HAP-1 (cell line): Measurements from ENCODE around the gene DMD.
A peak's percentile ranks its signal among the peaks of the same experiment; 100 is the strongest.

Experiments
- DNase-seq, 2 experiments: peaks; one replicate each; pipeline ENCODE4 v3.0.0-alpha.2; 2016 to 2020; ENCODE audit warnings: low spot score in 2 of 2
- H3K27me3 ChIP-seq: fragments of 250-450 bp; sonication (Bioruptor Pico); 2 replicates; pipeline ENCODE4 v1.5.1; 2020; ENCODE audit warnings: low read depth, mild to moderate bottlenecking, moderate library complexity
- H3K36me3 ChIP-seq: fragments of 250-450 bp; sonication (Bioruptor Pico); replicated peaks from 2 replicates; pipeline ENCODE4 v1.5.1; 2020; ENCODE audit warnings: mild to moderate bottlenecking
- H3K4me1 ChIP-seq: fragments of 250-450 bp; sonication (Bioruptor Pico); 2 replicates; pipeline ENCODE4 v1.5.1; 2020; ENCODE audit warnings: mild to moderate bottlenecking
- H3K4me3 ChIP-seq: fragments of 250-450 bp; sonication (Bioruptor Pico); 2 replicates; pipeline ENCODE4 v1.5.1; 2020; ENCODE audit warnings: mild to moderate bottlenecking, moderate library complexity
- H3K9me3 ChIP-seq: fragments of 250-450 bp; sonication (Bioruptor Pico); 2 replicates; pipeline ENCODE4 v1.5.1; 2020; ENCODE audit warnings: mild to moderate bottlenecking, moderate library complexity
- in situ Hi-C: fragments of 300-500 bp; cut with MboI; formaldehyde crosslinking; loops from 3 replicates; pipeline ENCODE4 v1.14.3; 2020; ENCODE audit warnings: low sequenced_read_pairs, inconsistent platforms, mixed read lengths

The DMD gene

DNA sequence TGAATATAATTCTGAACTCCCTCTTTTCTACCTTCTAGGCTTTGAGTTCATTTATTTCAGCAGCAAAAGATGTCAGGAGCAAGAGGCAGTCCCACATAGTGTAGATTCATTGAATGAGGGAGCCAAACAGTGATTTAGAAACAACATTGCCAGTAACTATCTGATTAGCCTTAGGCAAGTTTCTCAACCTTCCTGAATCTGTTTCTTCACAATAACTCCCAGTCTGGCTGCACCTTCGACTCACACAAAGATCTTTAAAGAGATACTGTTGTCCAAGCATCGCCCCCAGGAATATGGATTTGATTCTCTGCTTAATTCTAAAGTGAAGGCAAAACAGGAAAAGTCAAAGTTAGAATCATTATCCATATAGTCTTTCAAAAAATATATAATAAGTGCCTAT, 1026.2 kb downstream of the DMD start:
- Histone ChIP-seq H3K9me3 (no peaks in the 10 kb centered on the region), H3K36me3 (no peaks in the 10 kb centered on the region), H3K4me3 (no peak overlapping the region), H3K4me1 (no peaks in the 10 kb centered on the region), H3K27me3 (no peaks in the 10 kb centered on the region)
- no peak for DNase-seq
- in situ Hi-C loops, result no loop called here

DNA sequence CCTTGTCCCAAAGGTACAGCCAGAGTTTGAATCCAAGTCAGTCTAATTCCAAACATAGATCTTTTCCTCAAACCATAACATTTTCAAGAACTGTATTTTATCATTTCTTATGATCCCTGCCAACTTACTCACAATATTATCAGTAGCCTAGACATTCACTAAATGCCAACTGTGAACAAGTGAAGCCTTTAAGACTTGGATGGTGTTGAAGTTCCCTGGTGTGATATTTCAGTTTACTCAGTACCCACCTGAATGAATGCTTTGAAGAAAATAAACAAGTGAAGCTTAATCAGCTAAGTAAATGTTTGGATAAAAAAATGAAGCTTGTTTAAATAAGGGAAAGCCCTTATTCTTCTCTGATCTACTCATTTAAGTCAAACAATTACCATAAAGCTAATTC, 1028.3 kb downstream of the DMD start:
- no peaks in the 10 kb centered on the region for H3K27me3 ChIP-seq
- H3K9me3 ChIP-seq, result no peaks in the 10 kb centered on the region
- no peaks in the 10 kb centered on the region for H3K36me3 ChIP-seq
- no peak for DNase-seq
- H3K4me3 ChIP-seq, result no peak overlapping the region
- no peaks in the 10 kb centered on the region for H3K4me1 ChIP-seq
- in situ Hi-C loops, result no loop called here

DNA sequence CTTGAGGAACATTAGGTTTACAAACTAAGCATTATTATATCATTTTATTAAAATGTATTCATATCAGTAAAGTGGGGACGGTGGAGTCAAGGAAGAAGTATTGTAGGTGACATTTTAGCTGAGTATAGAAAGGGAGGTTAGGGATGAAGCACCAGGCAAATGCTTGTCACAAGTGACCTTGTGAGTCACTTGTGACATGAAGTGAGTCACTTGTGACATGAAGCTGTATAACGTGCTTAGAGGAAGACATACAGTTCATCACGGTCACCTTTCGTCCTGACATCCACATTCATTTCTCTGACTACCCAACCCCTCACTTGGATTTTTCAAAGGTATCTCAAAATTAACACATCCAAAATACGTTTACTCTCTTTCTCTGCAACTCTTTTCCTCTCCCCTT, 1034.8 kb downstream of the DMD start:
- Histone ChIP-seq H3K36me3 (no peaks in the 10 kb centered on the region), H3K4me1 (no peaks in the 10 kb centered on the region), H3K9me3 (no peaks in the 10 kb centered on the region), H3K4me3 (no peak overlapping the region), H3K27me3 (no peaks in the 10 kb centered on the region)
- no peak for DNase-seq
- in situ Hi-C loops, result no loop called here

DNA sequence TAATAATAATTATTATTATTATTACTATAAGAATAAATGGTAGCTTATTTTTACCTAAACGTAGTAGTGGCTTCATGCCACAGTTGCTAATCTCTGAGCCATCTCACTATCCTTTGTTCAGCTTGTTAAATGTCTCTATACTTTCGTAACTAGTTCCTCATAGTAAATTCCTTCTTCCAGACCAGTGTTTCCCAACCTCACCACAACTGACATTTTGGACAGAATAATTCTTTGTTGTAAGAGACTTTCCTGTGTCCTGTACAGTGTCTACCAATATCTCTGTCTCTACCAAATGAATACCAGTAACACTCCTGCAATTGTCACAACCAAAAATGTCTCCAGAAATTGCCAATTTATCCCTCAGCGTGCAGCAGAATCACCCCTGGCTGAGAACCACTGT, 1040.9 kb downstream of the DMD start:
- in situ Hi-C loops, result no loop called here
- Histone ChIP-seq H3K27me3 (no peaks in the 10 kb centered on the region), H3K9me3 (no peaks in the 10 kb centered on the region), H3K4me1 (no peaks in the 10 kb centered on the region), H3K36me3 (no peaks in the 10 kb centered on the region), H3K4me3 (no peak overlapping the region)
- no peak for DNase-seq

DNA sequence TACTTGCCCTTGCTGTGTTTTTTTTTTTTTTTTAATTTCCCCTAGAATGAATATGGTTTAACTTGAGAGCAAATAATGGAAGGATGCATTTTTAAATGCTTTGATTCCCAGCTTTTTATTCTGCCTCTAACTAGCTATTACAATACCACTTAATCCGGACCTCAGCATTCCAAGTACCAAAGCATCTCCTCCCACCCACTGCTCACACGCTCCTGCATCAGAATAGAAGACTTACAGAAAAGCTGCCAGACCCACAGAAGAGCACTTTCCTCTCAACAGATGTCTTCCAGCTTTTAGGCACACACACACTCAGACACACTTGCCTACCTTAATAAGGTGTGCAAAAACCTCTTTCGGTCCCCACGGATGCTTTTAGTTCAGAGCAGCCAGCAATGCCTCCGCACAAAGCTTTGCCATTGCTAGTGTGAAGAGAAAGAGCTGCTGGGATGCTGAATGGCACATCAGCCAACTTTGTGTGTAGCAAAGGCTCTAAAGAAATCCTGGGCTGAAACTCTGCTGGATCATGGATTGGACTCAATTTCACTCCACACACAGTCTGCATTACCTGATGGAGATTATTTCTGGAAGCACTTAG, 1056.2 kb downstream of the DMD start:
- H3K27me3 ChIP-seq, result peaks cover 3% of the 10 kb centered on the region; the same call in 1 of the 2 replicates
- no peak overlapping the region for H3K4me3 ChIP-seq
- H3K9me3 ChIP-seq, result no peaks in the 10 kb centered on the region
- DNase-seq, result no peak
- H3K4me1 ChIP-seq, result no peaks in the 10 kb centered on the region
- in situ Hi-C loops, result no loop called here
- H3K36me3 ChIP-seq, result no peaks in the 10 kb centered on the region

DNA sequence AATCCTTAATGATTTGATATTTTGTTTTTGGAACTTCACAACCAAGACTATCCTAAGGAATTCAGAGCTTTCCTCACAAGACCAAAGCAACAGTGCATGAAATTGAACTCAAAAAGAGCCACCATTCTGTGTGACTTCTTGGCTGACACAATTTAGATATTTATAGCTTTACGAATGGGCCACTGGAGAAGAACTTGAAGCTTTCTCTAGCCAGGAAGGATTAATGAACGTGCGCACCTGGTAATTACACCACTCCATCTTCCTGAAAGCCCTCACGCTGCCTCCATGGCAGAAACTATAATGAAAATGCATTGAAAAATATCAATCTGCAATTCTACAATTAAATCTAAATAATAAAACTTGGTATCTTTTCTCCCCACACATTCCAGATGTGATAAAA, 1057.8 kb downstream of the DMD start:
- in situ Hi-C loops, result no loop called here
- peaks cover 3% of the 10 kb centered on the region; the same call in 1 of the 2 replicates for H3K27me3 ChIP-seq
- no peak for DNase-seq

DNA sequence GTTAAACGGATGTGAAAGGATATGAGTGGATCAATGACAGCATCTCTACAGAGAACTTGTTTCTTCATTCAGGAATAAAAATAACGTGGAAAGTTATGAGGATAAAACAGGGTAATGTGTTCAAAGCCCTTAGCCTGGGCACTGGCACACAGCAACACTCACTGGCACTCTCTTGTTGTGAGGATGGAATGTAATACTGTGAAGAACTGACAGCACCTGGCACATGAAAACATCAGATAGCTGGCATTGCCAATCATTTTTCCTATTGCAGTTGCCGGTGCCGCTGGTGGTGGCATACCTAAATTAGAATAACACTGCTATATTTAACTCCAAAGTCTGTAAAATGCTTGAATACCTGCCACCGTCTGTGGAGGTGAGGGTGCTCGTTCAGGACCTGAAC, 1061.2 kb downstream of the DMD start:
- DNase-seq, result no peak
- in situ Hi-C loops, result no loop called here

More for the DNA sequence above, 1057.8 kb downstream of the DMD start:
- Histone ChIP-seq H3K9me3 (no peaks in the 10 kb centered on the region), H3K4me3 (no peak overlapping the region), H3K4me1 (no peaks in the 10 kb centered on the region), H3K36me3 (no peaks in the 10 kb centered on the region)

DNA sequence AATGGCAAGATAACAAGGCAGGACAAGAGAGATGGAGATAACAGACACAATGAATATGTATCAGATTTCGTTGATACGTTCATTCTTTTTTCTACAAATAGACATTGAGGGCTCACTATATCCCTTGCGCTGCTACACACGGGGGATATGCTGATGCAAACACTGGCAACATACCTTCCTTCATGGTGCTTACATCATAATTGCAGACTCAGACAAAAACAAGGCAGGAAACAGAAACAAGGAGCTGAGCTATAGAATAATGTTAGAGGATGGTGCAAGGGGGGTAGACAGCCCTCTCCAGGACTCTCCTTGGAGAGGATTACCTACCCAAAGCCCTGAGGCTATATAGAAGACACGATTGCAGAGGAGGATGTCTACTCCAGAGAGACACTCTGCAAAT, 1069.5 kb downstream of the DMD start:
- in situ Hi-C loops, result no loop called here
- Histone ChIP-seq H3K9me3 (no peaks in the 10 kb centered on the region), H3K4me3 (no peak overlapping the region), H3K27me3 (no peaks in the 10 kb centered on the region), H3K4me1 (no peaks in the 10 kb centered on the region), H3K36me3 (no peaks in the 10 kb centered on the region)
- DNase-seq, result no peak

More for the DNA sequence above, 1061.2 kb downstream of the DMD start:
- H3K27me3 ChIP-seq, result peaks cover 3% of the 10 kb centered on the region; the same call in 1 of the 2 replicates
- H3K36me3 ChIP-seq, result no peaks in the 10 kb centered on the region
- no peaks in the 10 kb centered on the region for H3K9me3 ChIP-seq
- H3K4me3 ChIP-seq, result no peak overlapping the region
- no peaks in the 10 kb centered on the region for H3K4me1 ChIP-seq

DNA sequence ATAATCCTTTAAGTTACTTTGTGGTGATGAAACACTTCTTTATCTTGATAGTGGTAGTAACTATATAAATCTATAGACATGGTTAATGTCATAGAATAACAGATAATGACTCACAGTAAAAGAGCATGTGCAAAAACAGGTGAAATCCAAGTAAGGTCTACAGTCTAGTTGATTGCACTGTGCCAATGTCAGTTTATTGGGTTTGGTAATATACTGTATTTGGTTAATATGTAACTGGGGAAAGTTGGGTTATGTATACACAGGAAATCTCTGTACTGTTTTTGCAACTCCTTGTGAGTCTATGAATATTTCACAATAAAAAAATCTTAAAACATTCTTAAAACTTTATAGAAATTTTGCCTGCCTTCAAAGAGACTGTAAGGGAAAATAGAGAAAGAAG, 1071.9 kb downstream of the DMD start:
- no peak for DNase-seq
- Histone ChIP-seq H3K36me3 (no peaks in the 10 kb centered on the region), H3K4me1 (no peaks in the 10 kb centered on the region), H3K27me3 (no peaks in the 10 kb centered on the region), H3K4me3 (no peak overlapping the region), H3K9me3 (no peaks in the 10 kb centered on the region)
- in situ Hi-C loops, result no loop called here

DNA sequence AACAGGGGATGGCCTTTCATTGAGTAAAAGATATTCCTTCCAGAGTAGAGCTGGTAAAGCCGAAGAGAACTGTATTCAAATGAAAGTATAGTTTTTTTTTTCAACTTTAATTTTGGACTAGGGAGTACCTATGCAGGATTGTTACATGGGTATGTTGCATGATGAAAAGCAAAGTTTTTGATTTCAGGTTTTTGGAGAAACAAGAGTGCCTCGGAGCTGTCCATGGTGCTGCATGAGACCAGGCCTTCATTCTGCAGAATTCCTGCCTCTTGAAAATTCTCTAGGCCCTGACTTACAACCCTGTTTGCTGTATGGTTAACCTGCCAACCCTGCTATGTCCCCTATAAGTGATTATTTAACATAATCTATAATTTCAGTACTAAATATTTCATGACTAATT, 1073.8 kb downstream of the DMD start:
- in situ Hi-C loops, result no loop called here
- DNase-seq, result peak in 1 of 2 experiments; percentile 52
- H3K4me3 ChIP-seq, result no peak overlapping the region

DNA sequence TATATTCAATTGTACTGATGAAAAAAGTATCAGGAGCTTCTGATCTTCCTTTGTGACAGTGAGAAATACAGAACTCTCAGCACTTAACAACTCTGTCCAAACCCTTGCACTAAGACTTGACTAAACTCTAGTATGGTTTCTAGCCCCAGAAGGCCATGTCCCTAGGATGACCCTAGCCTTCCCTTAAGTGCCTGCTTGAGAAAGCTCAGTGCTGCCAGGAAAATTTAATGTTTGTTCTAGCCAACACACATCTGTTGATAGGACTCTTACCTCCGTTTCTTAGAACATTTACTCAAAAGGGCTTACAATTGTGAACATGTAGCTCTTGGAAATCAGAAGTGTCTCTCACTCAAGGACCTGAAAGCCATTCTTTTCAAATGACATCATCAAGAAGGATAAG, 1084.4 kb downstream of the DMD start:
- H3K4me1 ChIP-seq, result no peaks in the 10 kb centered on the region
- in situ Hi-C loops, result no loop called here
- no peaks in the 10 kb centered on the region for H3K27me3 ChIP-seq
- no peak for DNase-seq
- no peak overlapping the region for H3K4me3 ChIP-seq
- no peaks in the 10 kb centered on the region for H3K36me3 ChIP-seq
- no peaks in the 10 kb centered on the region for H3K9me3 ChIP-seq

More for the DNA sequence above, 1073.8 kb downstream of the DMD start:
- Histone ChIP-seq H3K36me3 (no peaks in the 10 kb centered on the region), H3K4me1 (no peaks in the 10 kb centered on the region), H3K27me3 (no peaks in the 10 kb centered on the region), H3K9me3 (no peaks in the 10 kb centered on the region)

DNA sequence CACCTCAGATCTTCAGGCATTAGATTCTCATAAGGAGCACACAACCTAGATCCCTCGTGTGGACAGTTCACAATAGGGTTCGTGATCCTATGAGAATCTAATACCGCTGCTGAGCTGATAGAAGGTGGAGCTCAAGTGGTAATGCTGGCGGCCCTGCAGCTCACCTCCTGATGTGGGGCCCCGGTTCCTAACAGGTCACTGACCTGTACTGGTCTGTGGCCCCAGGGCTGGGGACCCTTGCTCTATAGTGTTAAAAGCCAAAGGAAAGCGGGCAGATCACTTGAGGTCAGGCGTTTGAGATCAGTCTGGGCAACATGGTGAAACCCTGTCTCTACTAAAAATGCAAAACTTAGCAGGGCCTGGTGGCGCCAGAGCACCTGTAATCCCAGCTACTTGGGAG, 1092.5 kb downstream of the DMD start:
- H3K4me1 ChIP-seq, result no peaks in the 10 kb centered on the region
- in situ Hi-C loops, result no loop called here
- H3K4me3 ChIP-seq, result no peak overlapping the region
- no peaks in the 10 kb centered on the region for H3K9me3 ChIP-seq
- DNase-seq, result no peak
- H3K36me3 ChIP-seq, result no peaks in the 10 kb centered on the region
- H3K27me3 ChIP-seq, result no peaks in the 10 kb centered on the region

DNA sequence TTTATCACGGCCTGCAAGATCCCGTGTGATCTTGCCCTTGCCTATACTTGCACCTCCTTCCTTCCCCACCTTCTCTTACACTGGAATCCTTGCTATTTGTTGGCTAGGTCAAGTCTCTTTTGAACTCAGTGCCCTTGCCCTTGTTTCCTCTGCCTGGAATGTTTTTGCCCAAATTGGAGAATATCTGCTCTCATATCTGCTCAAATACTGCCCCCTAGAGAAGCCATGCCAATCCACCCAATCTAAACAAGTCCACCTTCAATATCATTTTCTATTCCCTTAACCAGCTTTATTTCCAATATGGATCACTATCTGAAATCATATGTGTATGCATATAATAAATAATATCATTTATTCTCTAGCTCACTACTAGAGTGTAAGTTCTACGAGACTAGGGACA, 1095.3 kb downstream of the DMD start:
- in situ Hi-C loops, result no loop called here
- no peak overlapping the region for H3K4me3 ChIP-seq
- H3K36me3 ChIP-seq, result no peaks in the 10 kb centered on the region
- DNase-seq, result peak; percentile 6 to 30
- H3K9me3 ChIP-seq, result no peaks in the 10 kb centered on the region
- no peaks in the 10 kb centered on the region for H3K27me3 ChIP-seq
- H3K4me1 ChIP-seq, result no peaks in the 10 kb centered on the region

DNA sequence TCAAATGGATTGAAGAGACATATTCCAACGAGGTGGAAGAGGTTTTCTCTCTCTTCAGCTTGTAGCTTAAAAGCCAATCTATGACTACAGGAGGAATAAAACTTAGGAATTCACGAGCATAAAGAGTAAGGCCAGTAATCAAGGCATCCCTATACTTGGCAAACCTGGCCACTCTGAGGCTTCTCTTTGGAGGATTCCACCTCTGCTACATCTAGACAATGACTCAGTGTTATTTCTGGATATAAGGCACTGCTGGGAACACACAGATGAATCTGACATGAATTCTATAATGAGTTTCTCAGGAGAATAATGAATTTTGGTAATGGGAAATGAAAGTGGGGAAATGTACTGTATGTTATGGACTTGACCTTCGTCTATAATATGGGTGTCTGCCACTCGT, 1123.7 kb downstream of the DMD start:
- H3K9me3 ChIP-seq, result no peaks in the 10 kb centered on the region
- in situ Hi-C loops, result no loop called here
- H3K4me1 ChIP-seq, result no peaks in the 10 kb centered on the region
- H3K4me3 ChIP-seq, result no peak overlapping the region
- no peaks in the 10 kb centered on the region for H3K36me3 ChIP-seq
- no peaks in the 10 kb centered on the region for H3K27me3 ChIP-seq
- no peak for DNase-seq

DNA sequence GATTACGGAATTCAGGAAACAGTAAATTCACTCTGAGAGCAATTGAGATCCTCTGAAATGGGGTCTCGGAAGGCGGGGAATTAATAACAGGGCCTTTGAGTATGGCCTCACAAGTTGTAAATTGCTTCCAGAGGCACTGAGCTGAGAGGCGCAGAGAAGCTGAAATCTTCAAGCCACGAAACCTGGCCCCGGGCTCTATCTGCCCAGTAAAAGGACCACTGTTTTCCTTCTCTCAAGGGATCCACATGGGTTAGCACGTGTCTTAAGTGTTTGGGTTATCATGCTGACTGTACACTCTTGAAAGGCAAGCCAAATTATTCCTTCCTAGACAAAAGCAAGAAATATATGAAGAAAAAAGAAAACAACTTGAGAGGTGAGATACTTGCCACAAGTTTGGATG, 1126.6 kb downstream of the DMD start:
- Histone ChIP-seq H3K4me1 (peaks cover 10% of the 10 kb centered on the region), H3K4me3 (no peak overlapping the region), H3K9me3 (no peaks in the 10 kb centered on the region), H3K27me3 (no peaks in the 10 kb centered on the region), H3K36me3 (no peaks in the 10 kb centered on the region)
- DNase-seq, result no peak
- in situ Hi-C loops, result no loop called here
